HG02885 (cell line): ENCODE data around the gene MAPK1IP1L.
"Not testable (repeated sequence)": the region's sequence is repeated elsewhere in the genome, so short reads cannot be mapped to it uniquely, and the experiment has no call there.

ENCODE experiments used
- ATAC-seq: cut with Tn5 transposase; IDR thresholded peaks from one replicate; pipeline ENCODE4 v1.9.1; 2021; ENCODE audit warnings: mild to moderate bottlenecking; ENCODE audit not compliant: unreplicated experiment, poor library complexity

The MAPK1IP1L gene

GRCh38 chr14:55053500-55053899, 2.1 kb downstream of the MAPK1IP1L start:
- ATAC-seq, result no peak

- ATAC-seq, result no peak
These were observed 2.7 kb downstream of the MAPK1IP1L start for GRCh38 chr14:55054098-55054497.

DNA sequence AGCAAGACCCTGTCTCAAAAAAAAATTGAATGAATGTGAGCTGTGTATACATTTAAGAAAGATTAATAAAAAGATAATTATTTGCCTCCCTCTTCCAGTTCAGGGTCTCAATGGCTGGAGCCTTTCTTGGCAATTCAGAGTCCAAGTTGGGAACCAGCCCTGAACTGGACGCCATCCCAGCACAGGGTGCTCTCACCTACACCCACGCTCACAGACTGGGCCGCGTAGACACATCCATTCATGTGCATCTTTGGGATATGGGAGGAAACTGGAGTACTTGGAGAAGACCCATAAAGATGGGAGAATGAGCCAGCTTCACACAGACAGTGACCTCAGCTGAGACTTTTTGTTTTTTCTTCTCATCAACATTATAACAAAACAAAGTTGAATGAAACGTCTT, 6.5 kb downstream of the MAPK1IP1L start:
- no peak for ATAC-seq

DNA sequence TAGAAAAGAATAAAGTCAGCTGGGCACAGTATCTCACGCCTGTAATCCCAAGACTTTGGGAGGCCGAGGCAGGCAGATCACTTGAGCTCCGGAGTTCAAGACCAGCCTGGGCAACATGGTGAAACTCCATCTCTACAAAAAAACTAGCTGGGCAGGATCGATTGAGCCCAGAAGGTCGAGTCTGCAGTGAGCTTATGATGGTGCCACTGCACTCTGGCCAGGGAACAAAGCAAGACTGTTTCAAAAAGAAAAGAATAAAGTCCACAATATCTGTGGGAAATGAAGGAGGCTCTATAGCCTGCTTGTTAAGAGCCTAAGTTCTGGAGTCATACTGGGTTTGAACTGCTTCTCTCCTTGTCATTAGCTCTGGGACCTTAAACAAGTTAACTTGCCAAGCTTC, 7.9 kb downstream of the MAPK1IP1L start:
- no peak for ATAC-seq

- no peak for ATAC-seq
These were observed 11.3 kb downstream of the MAPK1IP1L start for GRCh38 chr14:55062517-55063351.

DNA sequence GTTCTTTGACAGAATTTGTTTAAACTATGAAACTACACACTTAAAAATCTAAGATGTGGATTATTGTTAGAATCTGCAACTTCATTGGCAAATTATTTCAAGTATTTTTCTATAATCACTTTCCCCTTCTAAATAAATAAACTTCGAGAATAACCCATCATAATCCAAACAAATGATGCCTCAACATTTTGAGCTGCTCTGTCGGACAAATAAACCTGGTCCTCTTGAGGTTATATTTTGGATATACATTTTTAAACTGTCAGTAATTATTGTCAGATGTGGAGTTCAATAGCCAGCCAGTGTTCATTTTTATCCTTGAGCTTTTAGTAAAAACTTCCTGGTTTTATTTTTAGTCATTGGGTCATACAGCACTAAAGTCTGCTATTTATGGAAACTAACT, 13.4 kb downstream of the MAPK1IP1L start:
- not testable (repeated sequence) for ATAC-seq

GRCh38 chr14:55065411-55065810, 14.0 kb downstream of the MAPK1IP1L start:
- ATAC-seq, result no peak

DNA sequence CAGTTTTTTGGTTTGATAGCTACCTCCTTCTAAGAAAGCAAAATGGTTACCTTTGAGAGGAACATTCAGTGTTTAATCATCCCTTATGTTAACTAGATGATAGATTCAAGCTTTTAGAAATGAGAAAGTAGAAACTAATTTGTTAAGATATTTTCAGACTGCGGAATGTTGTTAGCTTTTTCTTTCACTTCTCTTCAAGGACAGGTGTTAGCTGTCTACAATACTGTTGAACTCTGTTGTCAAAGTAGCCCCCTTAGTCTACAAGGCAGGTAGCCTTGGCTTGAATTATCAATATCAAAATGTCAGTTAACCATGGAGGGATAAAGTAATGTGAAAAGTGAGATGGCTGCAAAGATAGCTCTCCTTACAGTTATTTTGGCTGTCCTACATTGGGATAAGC, 14.8 kb downstream of the MAPK1IP1L start:
- no peak for ATAC-seq

DNA sequence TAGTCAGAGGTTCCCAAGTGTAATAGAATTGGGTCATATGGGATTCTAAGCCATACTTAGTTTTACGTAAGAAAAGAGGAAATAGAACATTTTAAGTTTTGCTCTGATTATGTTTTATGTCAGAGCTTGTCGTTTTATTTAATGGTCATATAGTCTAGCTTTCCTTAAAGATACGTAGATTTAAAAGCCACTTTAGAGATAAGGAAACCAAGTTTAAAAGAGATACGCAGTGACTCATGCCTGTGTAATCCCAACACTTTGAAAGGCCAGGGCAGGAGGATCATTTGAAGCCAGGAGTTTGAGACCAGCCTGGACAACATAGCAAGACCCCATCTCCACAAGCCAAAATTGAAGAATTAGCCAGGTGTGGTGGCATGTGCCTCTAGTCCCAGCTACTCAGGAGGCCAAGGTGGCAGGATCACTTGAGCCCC, 19.5 kb downstream of the MAPK1IP1L start:
- no peak for ATAC-seq

DNA sequence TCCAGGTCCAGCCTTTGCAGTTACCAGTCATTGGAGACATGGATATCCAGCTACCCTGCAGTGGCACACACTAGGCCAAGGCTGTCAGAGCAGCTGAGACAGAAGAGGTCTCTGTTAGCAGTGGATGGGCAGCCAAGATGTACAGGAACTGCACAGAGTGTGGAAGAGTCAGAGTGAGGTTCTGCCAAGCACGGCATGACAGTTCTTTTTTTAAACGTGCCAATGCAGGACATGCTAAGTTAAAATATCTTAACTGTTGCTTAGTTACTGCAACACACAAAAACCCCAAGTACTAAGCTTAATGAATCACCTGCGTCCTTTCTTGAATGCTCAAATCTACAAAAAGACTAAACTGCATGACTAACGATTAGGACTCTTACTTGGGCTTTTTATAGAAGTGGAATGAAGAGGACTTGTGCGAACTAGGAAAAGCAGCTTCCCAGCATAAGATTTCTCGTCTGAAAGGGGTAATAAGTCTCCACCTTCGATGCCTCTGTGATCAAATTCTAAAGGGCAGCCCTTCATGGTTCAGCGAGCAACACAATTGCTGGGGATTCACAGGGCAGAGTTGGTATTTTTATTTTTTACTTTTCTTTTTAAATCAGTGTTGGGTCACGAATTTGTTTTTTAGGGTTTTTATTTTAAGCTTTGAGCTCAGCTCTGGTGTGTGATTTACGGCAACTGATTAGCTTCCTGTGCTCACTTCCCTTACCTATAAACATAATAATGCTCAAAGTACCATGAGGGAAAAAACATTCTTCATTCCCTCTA, 20.6 kb downstream of the MAPK1IP1L start:
- ATAC-seq, result peak; percentile 38

- ATAC-seq, result no peak
These were observed 22.4 kb downstream of the MAPK1IP1L start for GRCh38 chr14:55073856-55074255.

GRCh38 chr14:55074662-55075061, 23.2 kb downstream of the MAPK1IP1L start:
- peak; percentile 60 for ATAC-seq

DNA sequence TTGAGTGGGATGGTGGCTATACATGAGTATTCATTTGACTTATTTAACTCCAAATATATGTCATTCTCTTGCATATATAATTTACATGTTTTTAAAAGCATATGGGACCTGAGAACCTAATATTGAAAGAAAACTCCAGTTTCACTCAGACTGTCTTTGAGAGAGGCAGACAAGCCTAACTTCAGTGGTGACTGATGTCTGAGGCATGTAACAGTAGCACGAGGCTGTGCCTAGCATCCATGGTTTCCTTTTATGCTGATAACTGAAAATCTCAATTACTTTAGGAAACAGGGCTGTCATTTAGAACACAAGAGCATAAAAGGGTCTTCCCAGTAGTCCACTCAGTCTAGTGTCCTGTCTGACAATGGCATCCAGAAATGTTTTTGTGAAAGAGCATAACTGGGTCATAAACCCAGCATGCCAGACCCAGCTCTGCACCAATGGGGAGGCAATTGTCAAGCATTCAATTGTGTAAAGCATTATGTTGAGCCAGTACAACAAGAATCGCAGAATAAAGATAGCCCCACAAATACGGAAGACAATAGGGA, 24.3 kb downstream of the MAPK1IP1L start:
- no peak for ATAC-seq

GRCh38 chr14:55077170-55078151, 26.0 kb downstream of the MAPK1IP1L start:
- no peak for ATAC-seq

- ATAC-seq, result not testable (repeated sequence)
These were observed 28.5 kb downstream of the MAPK1IP1L start for GRCh38 chr14:55079961-55080360.

- no peak for ATAC-seq
These were observed 33.1 kb downstream of the MAPK1IP1L start for GRCh38 chr14:55084401-55085059.

GRCh38 chr14:55085060-55085660, 33.7 kb downstream of the MAPK1IP1L start:
- ATAC-seq, result no peak

DNA sequence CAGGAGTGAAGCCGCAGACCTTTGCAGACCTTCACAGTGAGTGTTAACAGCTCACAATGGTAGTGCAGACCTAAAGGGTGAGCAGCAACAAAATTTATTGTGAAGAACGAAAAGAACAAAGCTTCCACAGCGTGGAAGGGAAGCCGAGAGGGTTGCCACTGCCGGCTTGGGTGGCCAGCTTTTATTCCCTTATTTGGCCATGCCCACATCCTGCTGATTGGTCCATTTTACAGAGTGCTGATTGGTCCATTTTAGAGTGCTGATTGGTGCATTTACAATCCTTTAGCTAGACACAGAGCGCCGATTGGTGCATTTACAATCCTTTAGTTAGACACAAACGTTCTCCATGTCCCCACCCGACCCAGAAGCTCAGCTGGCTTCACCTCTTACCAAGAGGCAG, 35.5 kb downstream of the MAPK1IP1L start:
- ATAC-seq, result no peak

DNA sequence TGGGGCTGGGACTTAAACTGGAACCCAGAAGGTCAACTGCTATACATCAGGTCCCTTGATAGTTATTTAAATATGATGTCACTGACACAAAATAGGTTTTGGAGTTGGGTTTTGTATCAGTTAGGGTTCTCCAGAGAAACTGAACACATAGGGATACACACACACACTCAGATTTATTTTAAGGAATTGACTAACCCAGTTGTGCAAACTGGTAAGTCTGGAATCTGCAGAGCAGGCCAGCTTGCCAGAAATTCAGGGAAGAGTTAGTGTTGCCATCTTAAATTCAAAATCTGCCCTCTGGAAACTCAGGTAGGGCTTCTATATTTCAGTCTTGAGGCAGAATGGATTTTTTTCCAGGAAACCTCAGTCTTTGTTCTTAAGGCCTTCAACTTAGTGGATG, 36.9 kb downstream of the MAPK1IP1L start:
- ATAC-seq, result no peak
